Smooth muscle cell (in vitro differentiated cells): ENCODE measurements around the gene RHBDD2. TPM values are rescaled to one million over a fixed set of nuclear protein-coding genes. Genes with fewer than 3 reads are reported as not detected.
"Not testable (repeated sequence)": the region's sequence is repeated elsewhere in the genome, so short reads cannot be mapped to it uniquely, and the experiment has no call there.

Experiments
- DNase-seq: peaks from one replicate; lab custom pipeline; 2025; ENCODE audit not compliant: unreplicated experiment; lab: John Stamatoyannopoulos, UW
- H2AFZ ChIP-seq: fragments of 200-600 bp; sonication (generic); 2 replicates; pipeline ENCODE4 v1.6.0; 2016; ENCODE audit warnings: antibody characterized with exemption, low read depth, mild to moderate bottlenecking
- H3F3A ChIP-seq: fragments of 200-600 bp; sonication (generic); 2 replicates; pipeline ENCODE4 v1.6.0; 2017; ENCODE audit warnings: antibody characterized with exemption, low read depth
- H3K27ac ChIP-seq: fragments of 200-600 bp; sonication (generic); 2 replicates; pipeline ENCODE4 v1.5.1; 2016; ENCODE audit warnings: low read depth, mild to moderate bottlenecking
- H3K27me3 ChIP-seq: fragments of 200-600 bp; sonication (generic); 2 replicates; pipeline ENCODE4 v1.6.1; 2016; ENCODE audit warnings: low read depth, mild to moderate bottlenecking
- H3K36me3 ChIP-seq: fragments of 200-600 bp; sonication (generic); 2 replicates; pipeline ENCODE4 v1.5.1; 2016; ENCODE audit warnings: low read depth
- H3K4me1 ChIP-seq: fragments of 200-600 bp; sonication (generic); 2 replicates; pipeline ENCODE4 v1.5.1; 2016; ENCODE audit warnings: low read depth
- H3K4me2 ChIP-seq: fragments of 200-600 bp; sonication (generic); 2 replicates; pipeline ENCODE4 v1.6.0; 2016; ENCODE audit warnings: mild to moderate bottlenecking
- H3K4me3 ChIP-seq: fragments of 200-600 bp; sonication (generic); 2 replicates; pipeline ENCODE4 v1.5.1; 2016; ENCODE audit warnings: mild to moderate bottlenecking
- H3K79me2 ChIP-seq: fragments of 200-600 bp; sonication (generic); 2 replicates; pipeline ENCODE4 v1.6.0; 2016; ENCODE audit warnings: low read depth, mild to moderate bottlenecking
- H3K9ac ChIP-seq: fragments of 200-600 bp; sonication (generic); 2 replicates; pipeline ENCODE4 v1.6.0; 2016; ENCODE audit warnings: low read depth
- H3K9me3 ChIP-seq: fragments of 200-600 bp; sonication (generic); replicated peaks from 2 replicates; pipeline ENCODE4 v1.5.1; 2016; ENCODE audit warnings: low read depth
- H4K20me1 ChIP-seq: fragments of 200-600 bp; sonication (generic); 2 replicates; pipeline ENCODE4 v1.6.0; 2016; ENCODE audit warnings: low read depth
- WGBS: methylation state at CpG from one replicate; pipeline ENCODE4 v1.1.7; 2016; ENCODE audit warnings: low lambda C conversion rate; 5-methylcytosine and 5-hydroxymethylcytosine counted together
- polyA plus RNA-seq: library from polyadenylated mRNA; unstranded; fragments of >200 nt; fragmentation: Nextera tagmentation; extraction: Ambion mirVana; gene quantifications from 2 replicates; pipeline ENCODE4 v1.2.1, GENCODE V29; 2016
- total RNA-seq: library from RNA; depleted of rRNA; stranded (reverse); fragments of >200 nt; gene quantifications from 2 replicates; pipeline ENCODE4 v1.2.3, GENCODE V29; 2014
- TF ChIP-seq, protein P1 (sequence below): fragments of 200-600 bp; sonication (generic); IDR thresholded peaks from 2 replicates; pipeline ENCODE4 v1.5.1; 2017; ENCODE audit warnings: borderline replicate concordance, mild to moderate bottlenecking, antibody characterized with exemption; ENCODE audit not compliant: insufficient read depth, poor library complexity, severe bottlenecking

The RHBDD2 gene
- total and polyA plus RNA-seq, 2 experiments from 2014 or later, result 43.9 to 105 TPM

DNA sequence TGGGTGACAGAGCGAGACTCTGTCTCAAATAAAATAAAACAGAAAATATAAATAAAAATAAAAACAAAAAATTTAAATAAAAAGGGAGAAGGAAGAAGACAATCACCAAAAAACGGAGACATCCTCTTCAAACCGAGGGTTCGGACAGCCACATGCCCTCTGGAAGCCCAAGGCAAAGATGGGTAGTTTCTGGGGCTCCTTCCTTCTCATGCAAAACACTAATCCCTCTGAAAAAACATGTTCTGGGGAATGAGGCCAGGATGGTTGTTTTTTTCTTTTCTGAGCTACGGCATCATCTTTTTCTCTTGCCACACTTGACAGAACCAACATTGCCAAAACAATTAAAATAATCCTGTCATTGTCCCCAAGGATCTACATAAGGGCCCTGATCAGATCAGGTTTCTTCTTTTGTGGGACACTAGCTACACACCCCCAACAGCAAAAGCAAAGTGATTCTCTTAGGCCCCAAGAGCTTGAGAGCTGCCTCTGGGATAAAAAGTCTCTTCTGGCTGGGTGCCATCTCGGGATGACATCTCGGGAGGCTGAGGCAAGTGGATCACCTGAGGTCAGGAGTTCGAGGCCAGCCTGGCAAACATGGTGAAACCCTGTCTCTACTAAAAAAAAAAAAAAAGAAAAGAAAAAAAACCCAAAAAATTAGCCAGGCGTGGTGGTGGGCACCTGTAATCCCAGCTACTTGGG lies 21.9 kb downstream of the RHBDD2 start:
- H3K9ac ChIP-seq, result no peak overlapping the region
- no peaks in the 10 kb centered on the region for H3K27me3 ChIP-seq
- TF ChIP-seq, protein P1, sequence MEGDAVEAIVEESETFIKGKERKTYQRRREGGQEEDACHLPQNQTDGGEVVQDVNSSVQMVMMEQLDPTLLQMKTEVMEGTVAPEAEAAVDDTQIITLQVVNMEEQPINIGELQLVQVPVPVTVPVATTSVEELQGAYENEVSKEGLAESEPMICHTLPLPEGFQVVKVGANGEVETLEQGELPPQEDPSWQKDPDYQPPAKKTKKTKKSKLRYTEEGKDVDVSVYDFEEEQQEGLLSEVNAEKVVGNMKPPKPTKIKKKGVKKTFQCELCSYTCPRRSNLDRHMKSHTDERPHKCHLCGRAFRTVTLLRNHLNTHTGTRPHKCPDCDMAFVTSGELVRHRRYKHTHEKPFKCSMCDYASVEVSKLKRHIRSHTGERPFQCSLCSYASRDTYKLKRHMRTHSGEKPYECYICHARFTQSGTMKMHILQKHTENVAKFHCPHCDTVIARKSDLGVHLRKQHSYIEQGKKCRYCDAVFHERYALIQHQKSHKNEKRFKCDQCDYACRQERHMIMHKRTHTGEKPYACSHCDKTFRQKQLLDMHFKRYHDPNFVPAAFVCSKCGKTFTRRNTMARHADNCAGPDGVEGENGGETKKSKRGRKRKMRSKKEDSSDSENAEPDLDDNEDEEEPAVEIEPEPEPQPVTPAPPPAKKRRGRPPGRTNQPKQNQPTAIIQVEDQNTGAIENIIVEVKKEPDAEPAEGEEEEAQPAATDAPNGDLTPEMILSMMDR, result no peak
- no peaks in the 10 kb centered on the region for H3K79me2 ChIP-seq
- no peaks in the 10 kb centered on the region for H3K4me1 ChIP-seq
- H3K4me3 ChIP-seq, result no peak overlapping the region
- no peak overlapping the region for H3K4me2 ChIP-seq
- no peaks in the 10 kb centered on the region for H3K9me3 ChIP-seq
- H4K20me1 ChIP-seq, result no peaks in the 10 kb centered on the region
- no peak overlapping the region for H2AFZ ChIP-seq
- H3F3A ChIP-seq, result no peaks in the 10 kb centered on the region
- 85% methylated on average over 9 of the region's 9 CpGs for WGBS
- no peak overlapping the region for H3K27ac ChIP-seq
- no peak for DNase-seq
- no peaks in the 10 kb centered on the region for H3K36me3 ChIP-seq

DNA sequence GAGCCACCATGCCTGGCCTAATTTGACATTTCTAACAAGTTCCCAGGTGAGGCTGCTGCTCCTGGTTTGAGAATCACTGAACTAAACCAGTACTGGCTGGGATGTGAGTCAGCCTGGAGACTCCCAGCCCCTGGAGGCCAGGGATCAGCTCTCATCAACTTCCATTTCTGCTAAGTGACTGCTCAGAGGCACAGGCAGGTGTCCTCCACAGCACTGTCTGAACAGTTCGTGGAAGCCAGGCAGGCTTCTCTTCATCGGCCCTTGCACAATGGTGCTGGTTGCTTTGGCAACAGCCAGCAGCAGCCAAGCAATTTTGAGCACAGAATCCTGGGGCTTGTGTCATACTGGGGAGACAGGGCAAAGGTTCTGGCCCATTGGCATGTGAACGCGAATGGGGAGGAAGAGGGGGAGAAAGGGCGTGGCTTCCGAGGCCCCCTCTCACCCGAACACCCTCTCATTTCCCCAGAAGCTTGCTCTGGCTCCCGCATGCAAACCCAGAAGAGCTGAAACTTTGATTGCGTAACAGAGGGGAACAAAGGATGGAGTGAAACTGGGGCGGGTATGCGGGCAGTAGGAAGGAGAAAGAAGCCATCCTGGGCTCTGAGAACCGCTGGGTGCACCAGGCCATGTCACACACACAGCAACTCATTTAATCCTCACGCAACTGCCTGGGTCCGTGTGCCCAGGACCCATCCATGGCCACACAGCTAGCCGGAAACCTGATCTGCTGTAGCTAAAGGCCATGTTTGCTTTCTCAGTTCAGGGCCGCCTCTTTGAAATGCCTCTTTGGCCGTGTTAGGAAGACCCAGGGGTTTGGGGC lies 27.2 kb downstream of the RHBDD2 start:
- no peak overlapping the region for H3K4me2 ChIP-seq

GRCh38 chr7:75906991-75907667 lies 28.3 kb downstream of the RHBDD2 start:
- H3K4me1 ChIP-seq, result no peaks in the 10 kb centered on the region
- H3K9ac ChIP-seq, result no peak overlapping the region
- H3K79me2 ChIP-seq, result no peaks in the 10 kb centered on the region
- H3K9me3 ChIP-seq, result no peaks in the 10 kb centered on the region
- TF ChIP-seq, protein P1, result no peak
- no peaks in the 10 kb centered on the region for H3K36me3 ChIP-seq
- no peak overlapping the region for H2AFZ ChIP-seq
- no peaks in the 10 kb centered on the region for H3F3A ChIP-seq
- 92% methylated on average over 10 of the region's 10 CpGs for WGBS
- no peaks in the 10 kb centered on the region for H4K20me1 ChIP-seq
- H3K4me3 ChIP-seq, result no peak overlapping the region
- H3K4me2 ChIP-seq, result no peak overlapping the region
- no peak for DNase-seq
- H3K27ac ChIP-seq, result no peak overlapping the region
- no peaks in the 10 kb centered on the region for H3K27me3 ChIP-seq

More for the DNA sequence above, 27.2 kb downstream of the RHBDD2 start:
- no peak for DNase-seq
- H3K9me3 ChIP-seq, result no peaks in the 10 kb centered on the region
- H3K27ac ChIP-seq, result no peak overlapping the region
- no peaks in the 10 kb centered on the region for H3F3A ChIP-seq
- H3K9ac ChIP-seq, result no peak overlapping the region
- no peaks in the 10 kb centered on the region for H3K4me1 ChIP-seq
- no peaks in the 10 kb centered on the region for H3K36me3 ChIP-seq
- H4K20me1 ChIP-seq, result no peaks in the 10 kb centered on the region
- no peaks in the 10 kb centered on the region for H3K27me3 ChIP-seq
- H3K4me3 ChIP-seq, result no peak overlapping the region
- TF ChIP-seq, protein P1, result no peak
- WGBS, result 58% methylated on average over 17 of the region's 17 CpGs
- H3K79me2 ChIP-seq, result no peaks in the 10 kb centered on the region
- no peak overlapping the region for H2AFZ ChIP-seq

DNA sequence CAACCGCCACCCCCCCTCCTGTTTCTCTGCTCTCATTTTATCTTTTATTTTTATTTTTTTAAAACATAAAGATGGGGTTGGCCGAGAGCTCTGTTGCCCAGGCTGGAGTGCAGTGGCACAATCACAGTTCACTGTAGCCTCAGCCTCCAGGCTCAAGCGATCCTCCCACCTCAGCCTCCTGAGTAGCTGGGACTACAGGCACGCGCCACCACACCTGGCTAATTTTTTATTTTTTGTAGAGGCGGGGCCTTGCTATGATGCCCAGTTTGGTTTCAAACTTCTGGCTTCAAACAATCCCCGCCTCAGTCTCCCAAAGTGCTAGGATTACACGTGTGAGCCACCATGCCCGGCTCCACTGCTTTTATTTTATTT lies 28.8 kb downstream of the RHBDD2 start:
- H3K27me3 ChIP-seq, H3F3A ChIP-seq, H3K36me3 ChIP-seq, H3K27ac ChIP-seq, H3K9me3 ChIP-seq, DNase-seq, H4K20me1 ChIP-seq, H3K4me1 ChIP-seq, H3K4me3 ChIP-seq, H3K9ac ChIP-seq, H3K79me2 ChIP-seq, H3K4me2 ChIP-seq, H2AFZ ChIP-seq: not testable (repeated sequence)
- 97% methylated on average over 9 of the region's 9 CpGs for WGBS
